Gastrocnemius medialis (tissue), 4 donors: Measurements from ENCODE around the gene ZC3HAV1L. TPM values are rescaled to one million over a fixed set of nuclear protein-coding genes. Genes with fewer than 3 reads are reported as not detected.

Experiments used
- ATAC-seq, 2 donors: fragments of 150-250 bp; one replicate each; pipeline ENCODE4 v1.9.1; 2016
- DNase-seq, 2 donors: peaks; one replicate each; pipeline ENCODE4 v3.0.0-alpha.2; 2019
- H3K27ac ChIP-seq, 4 donors: fragments of 200-600 bp; sonication (generic); 1 replicate in 1 of 4; 2 replicates in 3 of 4; pipeline ENCODE4 v1.5.1; 2016 to 2018; ENCODE audit warnings: mild to moderate bottlenecking in 2 of 4, moderate library complexity in 1 of 4
- H3K27me3 ChIP-seq, 3 donors: fragments of 200-600 bp; sonication (generic) in 2 of 3; 1 replicate in 1 of 3; 2 replicates in 2 of 3; pipeline versions ENCODE4 v1.5.1 to v1.6.0; 2016 to 2019; ENCODE audit warnings: mild to moderate bottlenecking in 1 of 3, moderate library complexity in 1 of 3
- H3K36me3 ChIP-seq, 2 donors: fragments of 200-600 bp; sonication (generic) in 1 of 2; one replicate each; pipeline ENCODE4 v1.5.1; 2017 to 2018
- H3K4me1 ChIP-seq, 2 donors: fragments of 200-600 bp; sonication (generic) in 1 of 2; one replicate each; pipeline ENCODE4 v1.5.1; 2016 to 2017; ENCODE audit warnings: mild to moderate bottlenecking in 2 of 2
- H3K4me3 ChIP-seq, 4 donors: fragments of 200-600 bp; sonication (generic) in 3 of 4; 1 replicate in 1 of 4; 2 replicates in 3 of 4; pipeline ENCODE4 v1.5.1; 2016 to 2019; ENCODE audit warnings: mild to moderate bottlenecking in 2 of 4
- H3K9me3 ChIP-seq, 3 donors: fragments of 200-600 bp; sonication (generic) in 2 of 3; 1 replicate in 1 of 3; 2 replicates in 2 of 3; pipeline ENCODE4 v1.5.1; 2016 to 2019
- POLR2A ChIP-seq, 2 donors: fragments of 450-650 bp; IDR thresholded peaks; one replicate each; pipeline ENCODE4 v1.6.1; 2017; ENCODE audit warnings: antibody characterized with exemption in 2 of 2, mild to moderate bottlenecking in 2 of 2, moderate library complexity in 2 of 2
- in situ Hi-C, 4 donors: fragments of 200-750 bp; cut with MboI; loops; one replicate each; pipeline versions ENCODE4 v1.15.0 to v1.8.0; 2017; ENCODE audit warnings: low sequenced_read_pairs in 4 of 4
- intact Hi-C: fragments of 100-400 bp; cut with DNase I; formaldehyde crosslinking; loops from one replicate; pipeline ENCODE4 v1.15.1; 2023; ENCODE audit warnings: low total_unique reads
- total RNA-seq, 4 donors: library from RNA; depleted of rRNA; stranded (reverse); fragments of >200 nt; gene quantifications; one replicate each; pipeline versions ENCODE4 v1.1.0 to v1.2.3, GENCODE V29; 2016
- TF ChIP-seq, protein P1 (sequence below), 5 experiments: fragments of 450-650 bp in 3 of 5; fragments of 200-600 bp in 2 of 5; sonication (generic) in 2 of 5; IDR thresholded peaks in 4 of 5; conservative IDR thresholded peaks in 1 of 5; 1 replicate in 4 of 5; 2 replicates in 1 of 5; pipeline ENCODE4 v1.5.1; 2016 to 2019; ENCODE audit warnings: antibody characterized with exemption in 5 of 5, mild to moderate bottlenecking in 3 of 5, moderate library complexity in 3 of 5

The ZC3HAV1L gene
- total RNA-seq, 4 donors from 2014 or later = 1.1 to 2.2 (median 1.5) TPM

DNA sequence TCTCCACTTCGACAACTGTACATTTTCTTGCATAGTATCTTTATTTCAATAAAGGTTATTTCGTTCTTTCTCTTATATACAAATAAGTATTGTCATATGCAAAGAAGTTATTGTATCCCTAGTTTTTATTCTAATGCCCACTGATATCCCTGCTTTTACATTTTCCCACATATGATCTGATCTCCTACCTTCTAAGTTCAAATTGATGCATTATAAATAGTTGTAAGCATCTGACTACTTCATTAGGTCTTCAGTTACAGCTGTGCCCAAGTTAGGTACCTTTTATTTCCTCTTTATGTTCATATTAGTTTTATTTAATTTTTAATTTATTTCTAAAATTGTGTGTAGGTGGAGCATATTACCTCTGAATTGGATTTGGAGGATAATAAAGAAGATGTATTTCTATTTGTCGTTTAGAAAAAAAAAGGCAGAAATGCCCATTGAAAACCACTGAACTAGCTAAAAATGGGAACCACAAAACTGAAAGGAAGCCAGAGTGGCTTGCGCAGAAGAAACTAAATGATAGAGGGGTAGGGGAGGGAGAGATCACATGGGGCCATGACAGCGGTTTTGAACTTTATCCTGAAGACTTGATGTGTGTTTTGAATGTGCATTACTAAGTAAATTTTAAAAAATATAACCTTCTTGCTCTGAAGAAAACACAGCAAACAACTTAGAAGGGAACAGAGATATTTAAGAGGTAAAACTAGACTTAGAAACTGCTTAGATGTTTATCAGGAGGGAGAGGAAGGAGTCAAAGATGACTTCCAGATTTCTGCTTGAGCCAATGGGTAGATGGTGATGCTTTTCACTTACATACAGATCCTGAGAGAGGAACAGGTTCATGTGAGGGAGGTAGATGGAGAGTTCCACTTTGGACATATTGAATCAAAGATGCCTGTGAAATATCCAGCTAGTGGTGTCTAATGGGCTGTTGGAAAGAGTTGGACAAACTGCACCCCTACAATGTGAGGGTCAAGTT, 9.3 kb upstream of the ZC3HAV1L start:
- no peak for DNase-seq
- TF ChIP-seq, protein P1, sequence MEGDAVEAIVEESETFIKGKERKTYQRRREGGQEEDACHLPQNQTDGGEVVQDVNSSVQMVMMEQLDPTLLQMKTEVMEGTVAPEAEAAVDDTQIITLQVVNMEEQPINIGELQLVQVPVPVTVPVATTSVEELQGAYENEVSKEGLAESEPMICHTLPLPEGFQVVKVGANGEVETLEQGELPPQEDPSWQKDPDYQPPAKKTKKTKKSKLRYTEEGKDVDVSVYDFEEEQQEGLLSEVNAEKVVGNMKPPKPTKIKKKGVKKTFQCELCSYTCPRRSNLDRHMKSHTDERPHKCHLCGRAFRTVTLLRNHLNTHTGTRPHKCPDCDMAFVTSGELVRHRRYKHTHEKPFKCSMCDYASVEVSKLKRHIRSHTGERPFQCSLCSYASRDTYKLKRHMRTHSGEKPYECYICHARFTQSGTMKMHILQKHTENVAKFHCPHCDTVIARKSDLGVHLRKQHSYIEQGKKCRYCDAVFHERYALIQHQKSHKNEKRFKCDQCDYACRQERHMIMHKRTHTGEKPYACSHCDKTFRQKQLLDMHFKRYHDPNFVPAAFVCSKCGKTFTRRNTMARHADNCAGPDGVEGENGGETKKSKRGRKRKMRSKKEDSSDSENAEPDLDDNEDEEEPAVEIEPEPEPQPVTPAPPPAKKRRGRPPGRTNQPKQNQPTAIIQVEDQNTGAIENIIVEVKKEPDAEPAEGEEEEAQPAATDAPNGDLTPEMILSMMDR (IDR thresholded peaks at IDR 0.05 in 4 of 5, conservative IDR thresholded peaks at IDR 0.05 in 1 of 5) = no peak
- Histone ChIP-seq H3K9me3 (no peaks in the 10 kb centered on the region), H3K27ac (no peak overlapping the region), H3K36me3 (peaks cover 0 to 15% of the 10 kb centered on the region in 2 donors), H3K27me3 (no peaks in the 10 kb centered on the region), H3K4me1 (no peaks in the 10 kb centered on the region), H3K4me3 (no peak overlapping the region)
- in situ Hi-C loops (no loop called here), intact Hi-C loops (no loop called here)
- no peak for ATAC-seq

DNA sequence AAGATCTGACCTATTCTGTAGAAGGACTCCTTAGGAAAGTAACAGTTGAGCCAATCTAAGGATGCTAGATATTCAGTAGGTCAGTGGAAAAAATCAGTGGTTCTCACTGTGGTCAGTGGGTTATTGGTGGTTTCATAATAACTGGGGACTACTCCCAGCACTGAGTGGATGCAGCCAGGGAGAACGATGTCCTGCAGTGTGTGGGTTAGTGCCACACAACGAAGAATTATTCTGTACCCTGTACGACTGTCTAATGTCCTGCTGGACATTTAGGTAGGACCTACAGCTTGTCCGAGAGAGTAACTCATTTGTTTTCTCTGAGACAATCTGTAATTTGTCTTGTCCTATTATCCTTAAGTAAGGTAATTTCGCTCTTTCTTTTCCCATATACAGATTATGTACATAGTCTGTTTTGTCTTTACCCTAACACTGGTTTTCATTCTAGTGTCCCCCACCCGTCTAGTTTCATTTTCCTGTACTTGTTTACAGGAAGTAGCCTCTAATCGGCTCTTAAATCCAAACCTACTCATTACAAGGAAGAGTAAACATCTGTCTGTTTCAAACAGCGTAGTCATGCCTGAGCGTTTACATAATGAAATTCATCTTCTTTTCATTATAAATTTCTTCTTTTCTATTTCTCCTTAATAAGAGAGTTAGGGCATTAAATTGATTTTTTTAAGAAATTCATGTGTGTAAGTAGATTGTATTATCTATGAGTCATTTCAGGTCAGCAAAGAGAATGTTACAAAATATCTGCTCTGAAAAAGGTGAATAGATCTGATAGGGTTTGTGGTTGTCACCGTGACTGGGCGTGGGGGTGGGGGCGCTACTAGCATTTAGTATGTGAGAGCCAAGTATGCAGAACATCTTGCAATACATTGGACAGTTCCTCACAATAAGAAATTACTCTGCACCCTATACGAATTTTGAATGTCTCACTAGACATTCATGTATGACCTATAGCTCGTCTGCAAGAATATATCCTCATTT, 8.3 kb upstream of the ZC3HAV1L start:
- DNase-seq (no peak), ATAC-seq (no peak)
- TF ChIP-seq, protein P1 (IDR thresholded peaks at IDR 0.05 in 4 of 5, conservative IDR thresholded peaks at IDR 0.05 in 1 of 5) = no peak
- no peak for TF ChIP-seq POLR2A (IDR thresholded peaks at IDR 0.05)
- Histone ChIP-seq H3K36me3 (peaks cover 0 to 15% of the 10 kb centered on the region in 2 donors), H3K27me3 (no peaks in the 10 kb centered on the region), H3K4me1 (no peaks in the 10 kb centered on the region), H3K27ac (no peak overlapping the region), H3K4me3 (no peak overlapping the region), H3K9me3 (no peaks in the 10 kb centered on the region)
- in situ Hi-C loops = no loop called here
- intact Hi-C loops = no loop called here

DNA sequence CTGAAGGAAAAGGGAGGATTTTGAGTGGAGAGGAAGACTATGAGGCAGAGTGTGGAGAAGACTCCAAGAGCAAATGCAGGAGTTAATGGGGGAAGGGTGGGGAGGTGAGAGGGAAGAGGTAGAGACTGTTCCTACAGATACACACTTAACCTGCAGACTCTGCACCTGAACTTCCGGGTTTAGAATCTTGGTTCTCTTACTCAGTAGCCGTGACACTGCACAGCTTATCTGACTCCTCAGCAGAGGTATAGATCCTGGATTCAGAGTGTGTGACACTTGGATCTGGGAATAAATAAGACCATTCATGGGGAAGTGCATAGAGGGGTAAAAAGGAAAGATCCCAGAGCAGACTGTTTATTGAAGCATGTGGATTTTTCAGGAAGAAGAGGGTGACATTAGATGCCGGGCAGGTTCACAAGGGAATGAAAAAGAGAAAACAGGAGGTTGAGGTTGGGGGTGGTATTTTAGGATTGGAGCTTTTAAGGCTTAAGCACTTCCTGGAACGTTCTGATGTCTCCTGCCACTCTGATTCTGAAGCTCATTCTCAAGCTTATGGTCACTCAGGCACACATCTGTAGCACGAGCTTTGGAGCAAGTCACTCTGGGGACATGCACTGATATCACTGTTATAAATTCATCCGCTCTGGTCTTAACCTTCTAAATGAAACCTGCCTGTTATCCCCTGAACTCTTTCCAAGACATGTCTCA, 5.7 kb upstream of the ZC3HAV1L start:
- intact Hi-C loops = no loop called here
- ATAC-seq (no peak), DNase-seq (no peak)
- in situ Hi-C loops = no loop called here
- Histone ChIP-seq H3K27ac (no peak overlapping the region), H3K36me3 (peaks cover 0 to 5% of the 10 kb centered on the region in 2 donors), H3K4me1 (no peaks in the 10 kb centered on the region), H3K9me3 (no peaks in the 10 kb centered on the region), H3K4me3 (no peak overlapping the region), H3K27me3 (no peaks in the 10 kb centered on the region)
- TF ChIP-seq POLR2A (IDR thresholded peaks at IDR 0.05) = no peak
- TF ChIP-seq, protein P1 (IDR thresholded peaks at IDR 0.05 in 4 of 5, conservative IDR thresholded peaks at IDR 0.05 in 1 of 5) = no peak

DNA sequence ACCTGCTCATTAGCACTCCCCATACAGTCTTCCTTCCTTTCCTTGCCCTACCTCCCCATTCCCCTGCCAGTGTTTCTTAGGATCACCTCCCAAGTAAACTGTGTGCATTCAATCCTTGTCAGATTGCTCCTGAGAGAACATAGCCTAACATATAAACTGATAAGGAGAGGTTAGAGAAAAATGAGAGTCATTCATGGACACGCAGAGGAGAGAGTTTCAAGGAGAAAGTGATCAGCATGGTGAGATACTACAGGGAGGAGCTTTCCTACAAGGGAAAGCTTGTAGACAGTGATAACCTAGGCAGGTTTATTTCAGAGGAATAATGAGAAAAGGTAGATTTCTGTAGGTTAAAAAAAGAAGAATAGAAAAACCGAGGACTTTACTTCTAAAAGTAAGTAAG, 2.8 kb upstream of the ZC3HAV1L start:
- no peaks in the 10 kb centered on the region for H3K36me3 ChIP-seq
- H3K4me3 ChIP-seq = no peak overlapping the region
- H3K9me3 ChIP-seq = no peaks in the 10 kb centered on the region
- in situ Hi-C loops = no loop called here
- peaks cover 0 to 3% (median 3%) of the 10 kb centered on the region in 3 donors for H3K27me3 ChIP-seq
- ATAC-seq (no peak), DNase-seq (no peak)
- TF ChIP-seq POLR2A (IDR thresholded peaks at IDR 0.05) = no peak
- TF ChIP-seq, protein P1 (IDR thresholded peaks at IDR 0.05 in 4 of 5, conservative IDR thresholded peaks at IDR 0.05 in 1 of 5) = no peak
- H3K4me1 ChIP-seq = no peaks in the 10 kb centered on the region
- H3K27ac ChIP-seq = no peak overlapping the region
- intact Hi-C loops = no loop called here
